Fibroblast of lung (primary cell): ENCODE data around the gene SCN1B. TPM values are rescaled to one million over a fixed set of nuclear protein-coding genes. Genes with fewer than 3 reads are reported as not detected.

Source experiments
- DNase-seq, 2 donors: peaks; one replicate each; pipeline versions ENCODE4 v3.0.0 to v3.0.0-alpha.2; 2010; ENCODE audit warnings: low read depth in 2 of 2
- H2AFZ ChIP-seq: 2 replicates; pipeline ENCODE4 v1.5.1; 2012; ENCODE audit warnings: low read length, control low read depth, inconsistent platforms
- H3K27ac ChIP-seq: 2 replicates; pipeline ENCODE4 v1.5.1; 2011; ENCODE audit warnings: low read length, control low read depth; ENCODE audit not compliant: insufficient read depth
- H3K27me3 ChIP-seq: 2 replicates; pipeline ENCODE4 v1.5.1; 2011; ENCODE audit warnings: mild to moderate bottlenecking, low read length; ENCODE audit not compliant: control insufficient read depth, insufficient read depth
- H3K36me3 ChIP-seq: 2 replicates; pipeline ENCODE4 v1.5.1; 2011; ENCODE audit warnings: low read length; ENCODE audit not compliant: control insufficient read depth, insufficient read depth
- H3K4me1 ChIP-seq: 2 replicates; pipeline ENCODE4 v1.5.1; 2011; ENCODE audit warnings: low read length; ENCODE audit not compliant: control insufficient read depth, insufficient read depth; ENCODE audit errors: extremely low read depth
- H3K4me2 ChIP-seq: 2 replicates; pipeline ENCODE4 v1.5.1; 2011; ENCODE audit warnings: low read length, control low read depth; ENCODE audit not compliant: insufficient read depth; ENCODE audit errors: extremely low read depth
- H3K4me3 ChIP-seq, 4 experiments: fragments of 200-600 bp in 1 of 4; sonication (generic) in 1 of 4; replicated peaks in 1 of 4; 2 replicates each; pipeline ENCODE4 v1.5.1; 2011 to 2016; ENCODE audit warnings: low read length in 4 of 4, low read depth in 3 of 4, mild to moderate bottlenecking in 3 of 4, control low read depth in 2 of 4, inconsistent platforms in 1 of 4, mixed read lengths in 1 of 4; ENCODE audit not compliant: insufficient read depth in 1 of 4; ENCODE audit errors: control extremely low read depth in 1 of 4
- H3K79me2 ChIP-seq: 2 replicates; pipeline ENCODE4 v1.5.1; 2012; ENCODE audit warnings: mild to moderate bottlenecking, low read length, inconsistent platforms; ENCODE audit not compliant: control insufficient read depth, insufficient read depth
- H3K9ac ChIP-seq: 2 replicates; pipeline ENCODE4 v1.5.1; 2011; ENCODE audit warnings: mild to moderate bottlenecking, low read length, control low read depth; ENCODE audit not compliant: insufficient read depth
- H3K9me3 ChIP-seq: 2 replicates; pipeline ENCODE4 v1.5.1; 2012; ENCODE audit warnings: low read depth, low read length; ENCODE audit not compliant: control insufficient read depth, insufficient read depth
- H4K20me1 ChIP-seq: 2 replicates; pipeline ENCODE4 v1.5.1; 2011; ENCODE audit warnings: low read length; ENCODE audit not compliant: control insufficient read depth, insufficient read depth; ENCODE audit errors: extremely low read depth
- EZH2 ChIP-seq: IDR thresholded peaks from 2 replicates; pipeline ENCODE4 v1.5.1; 2012; ENCODE audit warnings: low read length, control low read depth, mild to moderate bottlenecking; ENCODE audit errors: missing control alignments
- polyA plus RNA-seq, 2 donors: library from polyadenylated mRNA; depleted of rRNA in 1 of 2; stranded (reverse) in 1 of 2; unstranded in 1 of 2; fragments of >200 nt; gene quantifications; 2 replicates each; pipeline ENCODE4 v1.2.1, GENCODE V29; 2011 to 2012; ENCODE audit warnings: missing spikeins in 1 of 2
- total RNA-seq: library from RNA; depleted of rRNA; stranded (reverse); fragments of >200 nt; gene quantifications from 2 replicates; pipeline ENCODE4 v1.2.1, GENCODE V29; 2014
- TF ChIP-seq, protein P1 (sequence below), 2 donors: IDR thresholded peaks in 1 of 2; conservative IDR thresholded peaks in 1 of 2; 1 replicate in 1 of 2; 2 replicates in 1 of 2; pipeline ENCODE4 v1.5.1; 2011 to 2012; ENCODE audit warnings: low read length in 2 of 2, control low read depth in 1 of 2, inconsistent platforms in 1 of 2, low read depth in 1 of 2, mild to moderate bottlenecking in 1 of 2

SCN1B gene
- total and polyA plus RNA-seq, 2 donors (not counting 1 experiment from before 2014, with no cell fraction given): 11.0 to 14.5 TPM

DNA sequence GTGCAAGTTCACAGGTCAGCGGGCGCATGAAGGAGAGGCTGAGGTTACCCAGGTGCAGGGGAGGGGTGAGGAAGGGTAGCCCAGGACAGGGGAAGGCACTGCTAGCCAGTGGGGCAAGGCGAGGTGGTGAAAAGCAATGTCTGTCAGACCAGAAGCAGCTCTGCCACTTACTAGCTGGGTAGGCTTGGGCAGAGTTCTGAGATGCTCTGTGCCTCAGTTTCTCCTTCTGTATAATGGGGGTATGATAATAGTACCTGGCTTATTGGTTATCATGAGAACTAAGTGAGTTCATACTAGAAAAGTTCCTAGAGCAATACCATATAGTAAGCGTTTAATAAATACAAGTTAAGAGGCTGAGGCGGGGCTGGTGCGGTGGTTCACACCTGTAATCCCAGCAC is 14.3 kb upstream of the SCN1B start:
- DNase-seq: no peak
- no peak for TF ChIP-seq EZH2
- TF ChIP-seq, protein P1, sequence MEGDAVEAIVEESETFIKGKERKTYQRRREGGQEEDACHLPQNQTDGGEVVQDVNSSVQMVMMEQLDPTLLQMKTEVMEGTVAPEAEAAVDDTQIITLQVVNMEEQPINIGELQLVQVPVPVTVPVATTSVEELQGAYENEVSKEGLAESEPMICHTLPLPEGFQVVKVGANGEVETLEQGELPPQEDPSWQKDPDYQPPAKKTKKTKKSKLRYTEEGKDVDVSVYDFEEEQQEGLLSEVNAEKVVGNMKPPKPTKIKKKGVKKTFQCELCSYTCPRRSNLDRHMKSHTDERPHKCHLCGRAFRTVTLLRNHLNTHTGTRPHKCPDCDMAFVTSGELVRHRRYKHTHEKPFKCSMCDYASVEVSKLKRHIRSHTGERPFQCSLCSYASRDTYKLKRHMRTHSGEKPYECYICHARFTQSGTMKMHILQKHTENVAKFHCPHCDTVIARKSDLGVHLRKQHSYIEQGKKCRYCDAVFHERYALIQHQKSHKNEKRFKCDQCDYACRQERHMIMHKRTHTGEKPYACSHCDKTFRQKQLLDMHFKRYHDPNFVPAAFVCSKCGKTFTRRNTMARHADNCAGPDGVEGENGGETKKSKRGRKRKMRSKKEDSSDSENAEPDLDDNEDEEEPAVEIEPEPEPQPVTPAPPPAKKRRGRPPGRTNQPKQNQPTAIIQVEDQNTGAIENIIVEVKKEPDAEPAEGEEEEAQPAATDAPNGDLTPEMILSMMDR (conservative IDR thresholded peaks at IDR 0.05 in 1 of 2, IDR thresholded peaks at IDR 0.05 in 1 of 2; ENCODE audit: low read depth in 1 of 2, low read length in 2 of 2): no peak
- Histone ChIP-seq H3K79me2 (no peaks in the 10 kb centered on the region), H3K4me1 (peaks cover 3% of the 10 kb centered on the region), H3K9me3 (no peaks in the 10 kb centered on the region), H4K20me1 (no peaks in the 10 kb centered on the region), H3K36me3 (peaks cover 35% of the 10 kb centered on the region), H3K4me3 (no peak overlapping the region), H3K9ac (no peak overlapping the region), H2AFZ (no peak overlapping the region), H3K27ac (no peak overlapping the region), H3K27me3 (no peaks in the 10 kb centered on the region), H3K4me2 (no peak overlapping the region)

DNA sequence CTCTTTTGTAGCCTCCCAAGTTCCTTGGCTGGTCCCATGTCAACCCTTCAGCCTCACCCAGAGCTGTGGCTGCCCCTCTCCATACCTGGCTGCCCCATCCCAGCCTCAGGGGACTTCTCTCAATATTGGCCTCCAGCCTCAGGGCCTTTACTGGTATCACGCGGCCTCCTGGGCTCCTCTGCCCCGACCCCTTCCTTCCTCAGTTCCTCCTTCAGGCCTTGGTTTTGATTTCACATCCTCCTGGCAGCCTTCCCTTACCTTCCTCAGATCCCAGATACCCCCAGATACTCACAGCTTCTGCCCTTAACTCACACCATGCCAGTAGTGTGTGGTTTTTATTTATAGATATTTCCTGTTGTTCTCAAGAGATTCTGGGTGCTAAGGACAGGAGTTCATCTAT is 12.8 kb upstream of the SCN1B start:
- Histone ChIP-seq H3K36me3 (peaks cover 27% of the 10 kb centered on the region), H3K4me2 (no peak overlapping the region), H3K9me3 (no peaks in the 10 kb centered on the region), H3K4me1 (peaks cover 3% of the 10 kb centered on the region), H4K20me1 (no peaks in the 10 kb centered on the region), H3K79me2 (no peaks in the 10 kb centered on the region), H3K9ac (no peak overlapping the region), H2AFZ (no peak overlapping the region), H3K27me3 (no peaks in the 10 kb centered on the region), H3K4me3 (no peak overlapping the region), H3K27ac (no peak overlapping the region)
- DNase-seq: no peak
- TF ChIP-seq, protein P1 (conservative IDR thresholded peaks at IDR 0.05 in 1 of 2, IDR thresholded peaks at IDR 0.05 in 1 of 2; ENCODE audit: low read depth in 1 of 2, low read length in 2 of 2): no peak
- TF ChIP-seq EZH2: no peak

DNA sequence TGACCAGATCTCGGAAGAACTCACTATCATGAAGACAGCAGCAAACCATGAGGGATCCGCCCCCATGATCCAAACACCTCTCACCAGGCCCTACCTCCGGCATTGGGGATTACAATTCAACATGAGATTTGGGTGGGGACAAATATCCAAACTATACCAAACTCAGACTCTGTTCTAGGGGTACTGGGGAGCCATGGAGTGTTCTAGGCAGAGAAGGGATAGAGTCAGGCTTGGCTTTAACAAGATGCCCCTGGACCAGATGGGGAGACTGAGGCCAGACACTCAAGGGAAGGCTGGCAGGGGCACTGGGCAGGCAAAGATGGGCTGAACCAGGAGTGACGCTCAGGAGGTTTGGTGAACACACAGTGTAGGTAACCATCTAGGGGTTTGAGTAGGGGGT is 11.9 kb upstream of the SCN1B start:
- Histone ChIP-seq H3K79me2 (no peaks in the 10 kb centered on the region), H2AFZ (no peak overlapping the region), H3K4me2 (no peak overlapping the region), H3K9me3 (no peaks in the 10 kb centered on the region), H4K20me1 (no peaks in the 10 kb centered on the region), H3K9ac (no peak overlapping the region), H3K27me3 (no peaks in the 10 kb centered on the region), H3K4me3 (no peak overlapping the region), H3K27ac (no peak overlapping the region), H3K36me3 (peaks cover 27% of the 10 kb centered on the region), H3K4me1 (peaks cover 3% of the 10 kb centered on the region)
- no peak for DNase-seq
- TF ChIP-seq, protein P1 (conservative IDR thresholded peaks at IDR 0.05 in 1 of 2, IDR thresholded peaks at IDR 0.05 in 1 of 2; ENCODE audit: low read depth in 1 of 2, low read length in 2 of 2): no peak
- no peak for TF ChIP-seq EZH2
